HEK293 (cell line): Measurements from ENCODE around the gene MC1R.
A peak's percentile ranks its signal among the peaks of the same experiment; 100 is the strongest.

Experiments used
- CTCF ChIA-PET: fragments of 350-600 bp; formaldehyde crosslinking; extraction: SDS; loops from one replicate; lab custom pipeline; 2021; ENCODE audit warnings: antibody characterized with exemption; lab: Yijun Ruan, JAX
- POLR2A ChIA-PET: fragments of 300-600 bp; formaldehyde crosslinking; extraction: SDS; loops from one replicate; lab custom pipeline; 2020; ENCODE audit warnings: antibody characterized with exemption, inconsistent platforms; lab: Yijun Ruan, JAX
- H3K27ac ChIP-seq: fragments of 200-500 bp; sonication (Bioruptor generic); 2 replicates; pipeline ENCODE4 v1.5.1; 2014; ENCODE audit warnings: low read depth, low read length, control low read depth, inconsistent platforms; ENCODE audit errors: extremely low read depth
- H3K36me3 ChIP-seq, 2 experiments: fragments of 200-500 bp in 1 of 2; sonication (Bioruptor generic) in 1 of 2; 1 replicate in 1 of 2; 2 replicates in 1 of 2; pipeline ENCODE4 v1.5.1; 2014 to 2017; ENCODE audit warnings: inconsistent platforms in 2 of 2, low read length in 2 of 2; ENCODE audit not compliant: control insufficient read depth in 2 of 2, insufficient read depth in 1 of 2
- H3K4me1 ChIP-seq: fragments of 200-500 bp; sonication (Bioruptor generic); 2 replicates; pipeline ENCODE4 v1.5.1; 2014; ENCODE audit warnings: mild to moderate bottlenecking, low read length, inconsistent platforms; ENCODE audit not compliant: control insufficient read depth, insufficient read depth
- H3K4me3 ChIP-seq: 2 replicates; pipeline ENCODE4 v1.5.1; 2011; ENCODE audit warnings: low read depth, mild to moderate bottlenecking, control low read depth, low read length, moderate library complexity
- H3K9me3 ChIP-seq: fragments of 200-500 bp; sonication (Bioruptor generic); 2 replicates; pipeline ENCODE4 v1.5.1; 2014; ENCODE audit warnings: low read depth, low read length, inconsistent platforms; ENCODE audit not compliant: control insufficient read depth, insufficient read depth
- BCL11B ChIP-seq: fragments of 450-650 bp; formaldehyde crosslinking; IDR thresholded peaks from 2 replicates; pipeline ENCODE4 v1.5.1; 2016; ENCODE audit warnings: low read depth, missing biosample characterization, missing genetic modification characterization
- PRDM10 ChIP-seq: fragments of 450-650 bp; formaldehyde crosslinking; IDR thresholded peaks from 2 replicates; pipeline ENCODE4 v1.5.1; 2016; ENCODE audit warnings: missing biosample characterization, missing genetic modification characterization
- SETDB1 ChIP-seq: IDR thresholded peaks from one replicate; pipeline ENCODE4 v1.6.1; 2017; ENCODE audit warnings: mild to moderate bottlenecking, low read length, moderate library complexity, mixed read lengths; ENCODE audit not compliant: insufficient read length
- ZBTB10 ChIP-seq: fragments of 450-650 bp; formaldehyde crosslinking; IDR thresholded peaks from 2 replicates; pipeline ENCODE4 v1.5.1; 2016; ENCODE audit warnings: missing biosample characterization, missing genetic modification characterization
- ZBTB11 ChIP-seq: fragments of 450-650 bp; formaldehyde crosslinking; conservative IDR thresholded peaks from 2 replicates; pipeline ENCODE4 v1.5.1; 2016; ENCODE audit warnings: low read depth, missing biosample characterization, missing genetic modification characterization
- ZBTB6 ChIP-seq: fragments of 450-650 bp; formaldehyde crosslinking; IDR thresholded peaks from 2 replicates; pipeline ENCODE4 v1.5.1; 2017; ENCODE audit warnings: missing biosample characterization, missing genetic modification characterization
- ZFP69B ChIP-seq: fragments of 450-650 bp; formaldehyde crosslinking; IDR thresholded peaks from 2 replicates; pipeline ENCODE4 v1.5.1; 2016; ENCODE audit warnings: missing biosample characterization, missing genetic modification characterization
- ZNF175 ChIP-seq: fragments of 450-650 bp; formaldehyde crosslinking; IDR thresholded peaks from 2 replicates; pipeline ENCODE4 v1.5.1; 2016; ENCODE audit warnings: missing biosample characterization, missing genetic modification characterization
- ZNF221 ChIP-seq: fragments of 450-650 bp; formaldehyde crosslinking; IDR thresholded peaks from 2 replicates; pipeline ENCODE4 v1.5.1; 2017; ENCODE audit warnings: missing biosample characterization, missing genetic modification characterization, borderline replicate concordance
- ZNF335 ChIP-seq: fragments of 450-650 bp; formaldehyde crosslinking; conservative IDR thresholded peaks from 2 replicates; pipeline ENCODE4 v1.5.1; 2016; ENCODE audit warnings: missing biosample characterization, missing genetic modification characterization
- ZNF555 ChIP-seq: fragments of 450-650 bp; formaldehyde crosslinking; conservative IDR thresholded peaks from 2 replicates; pipeline ENCODE4 v1.5.1; 2017; ENCODE audit warnings: missing biosample characterization, mild to moderate bottlenecking, missing genetic modification characterization, inconsistent platforms
- ZNF561 ChIP-seq: fragments of 450-650 bp; IDR thresholded peaks from 2 replicates; pipeline ENCODE4 v1.5.1; 2018; ENCODE audit warnings: missing biosample characterization, missing genetic modification characterization, borderline replicate concordance
- ZNF571 ChIP-seq: fragments of 450-650 bp; formaldehyde crosslinking; IDR thresholded peaks from 2 replicates; pipeline ENCODE4 v1.5.0; 2017; ENCODE audit warnings: missing biosample characterization, missing genetic modification characterization
- ZNF624 ChIP-seq: fragments of 450-650 bp; formaldehyde crosslinking; IDR thresholded peaks from 2 replicates; pipeline ENCODE4 v1.5.1; 2017; ENCODE audit warnings: missing biosample characterization, missing genetic modification characterization
- ZNF692 ChIP-seq: fragments of 450-650 bp; formaldehyde crosslinking; IDR thresholded peaks from 2 replicates; pipeline ENCODE4 v1.5.1; 2016; ENCODE audit warnings: missing biosample characterization, missing genetic modification characterization
- ZNF777 ChIP-seq: fragments of 450-650 bp; formaldehyde crosslinking; IDR thresholded peaks from 2 replicates; pipeline ENCODE4 v1.5.1; 2017; ENCODE audit warnings: missing biosample characterization, missing genetic modification characterization, borderline replicate concordance

Gene MC1R

GRCh38 chr16:89924297-89924924 is 5.7 kb downstream of the MC1R start (continued):
- TF ChIP-seq SETDB1: no peak
- TF ChIP-seq, all 188 proteins: peak for 6

- TF ChIP-seq ZNF692 (tag by site-specific recombination): 0 out of 2 replicates have a peak, but pooled peaks have one; percentile 31
- TF ChIP-seq ZNF335 (tag by site-specific recombination): no peak
- TF ChIP-seq ZFP69B (tag by site-specific recombination): peak; percentile 46; the same call in 1 of the 2 replicates
- Histone ChIP-seq H3K27ac (no peak overlapping the region), H3K9me3 (no peaks in the 10 kb centered on the region), H3K4me3 (no peak overlapping the region), H3K36me3 (no peaks in the 10 kb centered on the region), H3K4me1 (peaks cover 16% of the 10 kb centered on the region)
- ChIA-PET POLR2A (interaction anchor here (0.6 to 2.4 kb wide), 6 partner anchors 9 to 160 kb away, joined by 3 to 10 read pairs (median 4); partner anchors contain the start of gene TCF25), CTCF (interaction anchor here (0.6 to 1.0 kb wide), 2 partner anchors 26 to 1139 kb away, joined by 3 to 5 read pairs; no protein-coding TSS in a partner anchor)
These were observed 6.3 kb downstream of the MC1R start for GRCh38 chr16:89924925-89925307.

GRCh38 chr16:89925596-89926079 is 7.0 kb downstream of the MC1R start:
- H3K27ac ChIP-seq: no peak overlapping the region
- peaks cover 16% of the 10 kb centered on the region for H3K4me1 ChIP-seq
- H3K36me3 ChIP-seq: no peaks in the 10 kb centered on the region
- POLR2A ChIA-PET: interaction anchor here (2.1 to 2.4 kb wide), 3 partner anchors 15 to 52 kb away, joined by 5 to 10 read pairs (median 8); partner anchors contain the start of gene TCF25
- CTCF ChIA-PET: no interaction called here
- H3K4me3 ChIP-seq: peak overlapping the region; percentile 41
- no peaks in the 10 kb centered on the region for H3K9me3 ChIP-seq
- no peak for TF ChIP-seq ZNF555
- peak; percentile 99 for TF ChIP-seq PRDM10 (tag by site-specific recombination)
- TF ChIP-seq ZNF777 (tag by site-specific recombination): no peak
- no peak for TF ChIP-seq ZNF175 (tag by site-specific recombination)
- no peak for TF ChIP-seq ZNF692 (tag by site-specific recombination)
- TF ChIP-seq ZNF624: no peak
- TF ChIP-seq ZBTB11 (tag by site-specific recombination): peak; percentile 12; the same call in 1 of the 2 replicates
- no peak for TF ChIP-seq ZBTB6 (tag by site-specific recombination)
- no peak for TF ChIP-seq ZNF561
- no peak for TF ChIP-seq BCL11B (tag by site-specific recombination)
- no peak for TF ChIP-seq ZNF571 (tag by site-specific recombination)
- no peak for TF ChIP-seq ZNF221 (tag by site-specific recombination)
- 0 out of 2 replicates have a peak, but pooled peaks have one; percentile 10 for TF ChIP-seq ZBTB10 (tag by site-specific recombination)
